Amniotic stem cell (primary cell): Measurements from ENCODE around the gene CASP2.
"Not testable (repeated sequence)": the region's sequence is repeated elsewhere in the genome, so short reads cannot be mapped to it uniquely, and the experiment has no call there.

ENCODE experiments used
- DNase-seq: peaks from one replicate; lab custom pipeline; 2025; lab: John Stamatoyannopoulos, UW

CASP2 gene

DNA sequence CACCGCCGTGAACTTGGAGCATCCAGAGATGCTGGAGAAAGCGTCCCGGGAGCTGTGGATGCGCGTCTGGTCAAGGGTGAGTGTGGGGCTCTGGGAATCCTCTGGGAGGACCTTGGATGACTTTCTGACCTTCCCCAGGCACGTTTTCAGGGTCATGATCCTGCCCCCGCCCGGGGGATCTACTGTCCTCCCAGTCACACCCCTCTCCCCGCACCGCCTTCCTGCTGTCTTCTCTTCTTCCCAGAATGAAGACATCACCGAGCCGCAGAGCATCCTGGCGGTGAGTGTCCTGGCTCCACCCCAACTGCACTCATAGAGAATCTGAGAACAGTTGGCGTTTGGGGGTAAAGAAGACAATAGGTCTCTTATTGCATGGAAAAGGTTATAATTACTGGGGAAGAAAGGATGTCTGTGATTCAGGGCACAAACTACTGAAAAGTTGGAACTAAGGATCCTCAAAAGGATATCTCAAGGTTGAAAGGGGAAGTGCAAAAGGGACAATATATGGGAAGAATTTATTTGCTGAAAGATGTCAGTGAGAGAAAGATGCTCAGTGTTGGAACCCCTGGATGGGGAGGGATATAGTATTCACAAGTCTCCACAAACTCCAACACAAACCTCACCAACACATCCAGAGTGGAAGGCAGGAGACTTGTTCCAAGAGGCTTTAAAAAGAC, 23.0 kb upstream of the CASP2 start:
- no peak for DNase-seq

GRCh38 chr7:143269251-143269650, 18.9 kb upstream of the CASP2 start:
- no peak for DNase-seq

- DNase-seq, result no peak
These were observed 16.9 kb upstream of the CASP2 start for GRCh38 chr7:143271240-143271639.

GRCh38 chr7:143272871-143273270, 15.3 kb upstream of the CASP2 start:
- no peak for DNase-seq

DNA sequence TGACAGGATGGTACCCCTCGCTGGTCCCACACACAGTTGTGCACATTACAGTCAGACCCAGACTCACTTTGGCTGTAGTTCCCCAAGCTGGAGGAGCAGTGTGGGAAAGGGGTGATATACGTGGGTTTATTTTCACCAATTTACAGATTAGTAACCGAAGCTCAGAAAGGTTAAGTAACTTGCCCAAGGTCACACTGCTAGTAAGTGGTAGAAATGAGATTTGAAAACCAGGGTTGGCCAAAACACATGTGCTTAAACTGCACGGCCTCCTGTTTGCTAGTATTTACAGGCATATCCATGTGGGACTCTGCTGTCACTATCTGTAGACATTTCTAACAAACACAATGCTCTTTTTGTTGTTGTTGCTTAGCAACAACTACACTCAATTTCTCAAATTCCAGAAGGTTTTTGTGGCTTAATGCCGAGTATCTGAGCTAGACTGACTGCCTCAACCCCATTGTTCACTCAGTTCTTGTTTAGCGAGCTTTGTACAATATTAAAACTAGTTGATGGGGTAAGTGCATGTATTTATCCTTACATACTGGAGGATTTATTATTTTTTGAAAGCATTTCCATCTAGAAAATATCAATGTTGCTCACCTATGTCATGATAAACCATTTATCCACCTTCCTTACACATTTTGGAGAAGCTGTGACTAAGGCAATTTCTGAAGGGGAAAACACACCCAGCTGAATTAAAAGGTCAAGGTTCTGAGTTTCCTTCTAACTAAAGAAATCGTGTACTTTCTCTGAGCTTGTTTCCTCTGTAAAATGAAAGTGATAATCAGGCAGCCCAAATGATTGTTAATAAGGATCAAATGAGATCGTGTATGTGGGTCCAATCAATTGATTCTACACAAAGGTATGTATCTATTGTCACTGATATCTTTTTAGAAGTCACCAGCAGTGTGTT, 8.7 kb upstream of the CASP2 start:
- DNase-seq, result peak; percentile 41

DNA sequence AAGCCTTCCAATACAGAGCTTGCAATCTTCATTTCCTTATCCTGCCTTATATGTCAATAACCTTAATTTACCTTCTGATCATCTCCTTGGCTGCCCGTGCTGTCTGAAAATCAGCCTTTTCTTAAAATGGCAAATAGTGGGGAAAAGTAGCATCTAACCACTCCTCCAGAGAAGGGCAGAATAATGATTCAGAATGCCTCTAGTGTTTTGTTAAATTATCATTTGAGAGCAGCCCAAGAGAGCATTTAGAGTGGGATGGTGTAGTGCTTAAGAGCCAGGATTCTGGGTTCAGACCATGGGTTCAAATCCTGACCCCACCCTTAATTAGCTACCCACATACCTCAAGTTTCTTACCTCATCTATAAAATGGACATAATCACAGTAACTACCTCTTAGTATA, 8.0 kb upstream of the CASP2 start:
- no peak for DNase-seq

DNA sequence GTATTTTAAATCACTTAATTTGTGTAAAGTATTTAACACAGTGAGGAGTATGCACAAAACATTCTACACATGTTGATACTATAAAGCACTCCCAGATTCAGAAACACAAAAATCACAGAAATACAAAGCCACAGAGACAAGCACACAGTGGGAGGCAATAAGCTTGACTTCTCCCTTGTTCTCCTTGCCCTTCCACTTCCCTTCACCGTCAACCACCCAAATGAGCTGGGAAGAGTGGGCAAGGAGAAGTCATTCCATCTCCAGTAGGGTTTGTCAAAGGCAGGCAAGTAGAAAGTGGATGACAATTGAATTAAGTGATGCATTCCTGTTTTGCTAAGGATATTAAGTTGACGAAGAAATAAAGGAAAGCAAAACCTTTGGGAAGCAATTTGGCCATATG, 7.6 kb upstream of the CASP2 start:
- no peak for DNase-seq

GRCh38 chr7:143281529-143281928, 6.6 kb upstream of the CASP2 start:
- DNase-seq, result no peak

GRCh38 chr7:143282124-143282523, 6.0 kb upstream of the CASP2 start:
- DNase-seq, result no peak

DNA sequence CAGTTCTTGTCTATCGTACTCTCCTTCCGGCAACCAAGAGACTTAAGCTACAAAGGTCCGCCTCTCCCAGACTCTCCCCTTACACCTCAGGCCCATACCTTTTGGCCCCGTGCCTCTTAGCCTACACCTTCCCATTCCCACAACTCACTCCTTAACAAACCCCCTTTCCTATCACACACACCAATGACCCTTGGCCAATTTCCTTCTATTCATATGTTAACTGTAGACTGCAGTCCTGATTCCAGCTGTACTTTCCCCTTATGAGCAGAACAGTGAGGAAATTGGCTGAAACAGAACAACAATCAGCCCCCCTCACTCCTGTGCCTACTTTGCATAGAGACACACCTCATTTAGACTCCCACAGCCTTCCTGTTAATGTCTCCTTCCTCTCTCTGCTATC, 4.8 kb upstream of the CASP2 start:
- DNase-seq, result no peak

GRCh38 chr7:143284591-143285469, 3.3 kb upstream of the CASP2 start, which contains the start of gene TMEM139:
Gene TMEM139, plus strand, starts transcription at chr7:143284958. Its CDS starts 1,000 bp downstream, at chr7:143285958.
- no peak for DNase-seq

- DNase-seq, result no peak
These were observed 2.7 kb upstream of the CASP2 start for GRCh38 chr7:143285470-143285778.

DNA sequence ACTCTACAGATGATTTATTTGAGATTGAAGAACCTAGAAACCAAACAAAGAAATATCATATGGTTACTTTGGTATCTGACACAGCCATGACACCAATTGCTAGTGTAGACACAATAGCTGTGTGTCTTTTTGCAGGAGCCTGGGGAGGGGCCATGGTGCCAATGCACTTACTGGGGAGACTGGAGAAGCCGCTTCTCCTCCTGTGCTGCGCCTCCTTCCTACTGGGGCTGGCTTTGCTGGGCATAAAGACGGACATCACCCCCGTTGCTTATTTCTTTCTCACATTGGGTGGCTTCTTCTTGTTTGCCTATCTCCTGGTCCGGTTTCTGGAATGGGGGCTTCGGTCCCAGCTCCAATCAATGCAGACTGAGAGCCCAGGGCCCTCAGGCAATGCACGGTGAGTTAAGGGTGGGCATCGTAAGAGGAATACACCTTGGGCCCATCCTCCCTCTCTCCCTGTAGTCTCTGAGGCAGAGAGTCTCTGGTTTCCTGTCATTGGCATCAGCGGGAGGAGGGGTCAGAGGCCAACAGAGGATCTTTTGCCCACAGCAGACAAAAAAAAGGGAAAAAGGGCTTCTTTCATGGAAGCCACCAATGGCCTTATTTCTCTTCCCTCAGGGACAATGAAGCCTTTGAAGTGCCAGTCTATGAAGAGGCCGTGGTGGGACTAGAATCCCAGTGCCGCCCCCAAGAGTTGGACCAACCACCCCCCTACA, 2.2 kb upstream of the CASP2 start:
- no peak for DNase-seq

DNA sequence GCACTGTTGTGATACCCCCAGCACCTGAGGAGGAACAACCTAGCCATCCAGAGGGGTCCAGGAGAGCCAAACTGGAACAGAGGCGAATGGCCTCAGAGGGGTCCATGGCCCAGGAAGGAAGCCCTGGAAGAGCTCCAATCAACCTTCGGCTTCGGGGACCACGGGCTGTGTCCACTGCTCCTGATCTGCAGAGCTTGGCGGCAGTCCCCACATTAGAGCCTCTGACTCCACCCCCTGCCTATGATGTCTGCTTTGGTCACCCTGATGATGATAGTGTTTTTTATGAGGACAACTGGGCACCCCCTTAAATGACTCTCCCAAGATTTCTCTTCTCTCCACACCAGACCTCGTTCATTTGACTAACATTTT, 1.6 kb upstream of the CASP2 start:
- no peak for DNase-seq

GRCh38 chr7:143287339-143287934, 714 bp upstream of the CASP2 start:
- DNase-seq, result no peak

GRCh38 chr7:143288836-143289235, 685 bp downstream of the CASP2 start:
- DNase-seq, result peak; percentile 10

DNA sequence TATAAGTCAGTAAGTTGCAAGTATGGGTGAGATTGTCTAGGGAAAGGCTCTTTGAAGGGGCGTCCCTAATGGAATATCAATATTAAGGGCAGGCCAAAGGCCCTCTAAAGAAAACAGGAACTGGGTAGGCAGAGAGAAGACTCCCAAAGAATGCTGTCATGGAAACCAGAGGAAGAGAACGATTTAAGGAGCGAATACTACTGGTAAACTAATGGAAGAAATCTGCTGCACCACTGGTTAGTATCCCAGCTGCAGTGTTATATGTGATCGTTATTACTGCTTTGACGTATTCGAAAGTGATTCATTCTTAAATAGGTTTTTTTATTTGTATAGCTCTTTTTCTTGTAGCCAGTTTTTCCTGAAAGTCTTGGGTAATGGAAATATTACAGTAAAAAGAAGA, 1.3 kb downstream of the CASP2 start:
- DNase-seq, result no peak

- DNase-seq, result not testable (repeated sequence)
These were observed 1.7 kb downstream of the CASP2 start for GRCh38 chr7:143289888-143290287.

DNA sequence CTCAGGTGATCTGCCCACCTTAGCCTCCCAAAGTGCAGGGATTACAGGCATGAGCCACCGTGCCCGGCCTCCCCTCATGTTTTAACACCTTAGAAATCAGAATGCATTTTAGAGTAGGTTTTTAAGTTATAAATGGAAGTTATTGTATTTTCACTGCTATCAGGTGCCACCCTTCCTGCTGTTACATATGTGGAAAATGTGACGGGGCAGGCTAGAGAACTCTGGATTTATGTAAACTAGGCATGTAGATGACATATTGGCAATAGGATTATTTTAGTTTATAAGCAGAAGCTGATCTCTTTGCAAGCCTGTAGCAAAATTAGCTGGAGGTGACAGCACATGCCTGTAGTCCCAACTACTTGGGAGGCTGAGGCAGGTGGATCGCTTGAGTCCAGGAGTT, 2.1 kb downstream of the CASP2 start:
- DNase-seq, result no peak

DNA sequence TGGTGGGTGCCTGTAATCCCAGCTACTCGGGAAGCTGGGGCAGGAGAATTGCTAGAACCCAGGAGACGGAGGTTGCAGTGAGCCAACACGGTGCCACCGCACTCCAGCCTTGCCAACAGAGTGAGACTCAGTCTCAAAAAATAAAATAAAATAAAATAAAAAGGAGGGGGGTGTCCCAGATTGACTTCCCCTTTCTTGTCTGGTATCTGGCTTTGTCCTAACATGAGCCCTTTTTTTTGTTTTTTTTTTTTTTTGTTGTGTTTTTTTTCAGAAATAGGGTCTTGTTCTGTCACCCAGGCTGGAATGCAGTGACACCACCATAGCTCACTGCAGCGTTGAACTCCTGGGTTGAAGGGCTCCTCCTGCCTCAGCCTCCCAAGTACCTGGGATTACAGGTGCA, 4.7 kb downstream of the CASP2 start:
- no peak for DNase-seq

DNA sequence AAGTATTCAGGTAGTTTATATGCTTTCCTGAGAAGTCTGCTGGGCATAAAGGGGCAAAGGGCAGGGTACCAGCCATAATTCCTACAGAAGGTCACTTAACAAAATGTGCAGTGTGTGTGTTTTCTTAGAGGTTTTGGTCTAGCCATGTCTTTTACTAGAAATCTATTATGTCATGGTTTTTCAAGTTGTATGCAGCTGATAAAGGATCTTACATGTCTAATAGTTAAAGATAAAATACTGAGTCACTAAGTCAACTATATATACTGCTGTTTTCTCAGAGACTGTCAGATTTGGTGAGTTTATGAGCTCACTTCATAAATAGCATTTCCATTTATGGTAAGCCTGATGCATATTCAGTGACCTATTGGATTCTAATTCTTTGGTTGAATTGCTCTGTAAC, 7.7 kb downstream of the CASP2 start:
- DNase-seq, result peak; percentile 24

- no peak for DNase-seq
These were observed 8.5 kb downstream of the CASP2 start for GRCh38 chr7:143296686-143297085.
